Spleen (tissue), 7 donors: ENCODE results near the gene MEI1.

Experiments
- CTCF ChIP-seq, 11 experiments: fragments of 200-600 bp in 7 of 11; fragments of 450-650 bp in 4 of 11; sonication (generic) in 4 of 11; IDR thresholded peaks in 8 of 11; conservative IDR thresholded peaks in 3 of 11; 1 replicate in 7 of 11; 2 replicates in 4 of 11; pipeline versions ENCODE4 v1.4.0 to v1.8.0; 2016 to 2021; ENCODE audit warnings: antibody characterized with exemption in 11 of 11, inconsistent platforms in 4 of 11, mild to moderate bottlenecking in 1 of 11
- POLR2AphosphoS5 ChIP-seq, 3 donors: sonication (generic); formaldehyde crosslinking; IDR thresholded peaks; one replicate each; pipeline ENCODE4 v1.5.1; 2017; ENCODE audit warnings: antibody characterized with exemption in 3 of 3
- donor health status: DM: no; HTN: no; CAD: no; lungs with moderate emphysema.
- donor health status: DM: no; HTN: no; CAD: no.
- donor health status: DM: no; HTN: no; CAD: no.

DNA sequence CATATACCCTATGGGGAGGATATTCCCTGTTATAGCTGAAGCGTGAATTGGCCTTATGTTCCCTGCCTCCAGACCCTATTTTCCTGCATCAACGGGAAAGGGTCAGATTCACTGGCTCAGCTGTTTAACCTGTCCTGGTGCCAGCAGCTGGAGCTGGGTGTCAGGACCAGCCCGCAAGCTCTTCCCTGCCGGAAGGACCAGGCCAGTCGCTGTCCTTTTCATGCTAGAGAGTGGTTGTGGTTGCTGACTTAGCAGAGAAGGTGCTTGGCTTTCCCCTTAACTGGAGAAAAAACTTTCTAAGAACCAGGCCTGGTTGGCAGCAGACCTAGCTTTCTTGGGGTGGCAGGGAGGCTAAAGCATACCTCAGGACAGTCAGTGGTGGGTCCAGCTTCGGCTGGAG lies 128.4 kb downstream of the MEI1 start:
- no peak for TF ChIP-seq CTCF (IDR thresholded peaks at IDR 0.05 in 8 of 11, conservative IDR thresholded peaks at IDR 0.05 in 3 of 11)
- no peak for TF ChIP-seq POLR2AphosphoS5 (IDR thresholded peaks at IDR 0.05)
